ENCODE data around the gene CSGALNACT2. TPM values are rescaled to one million over a fixed set of nuclear protein-coding genes. Genes with fewer than 3 reads are reported as not detected.

CSGALNACT2 gene
- total RNA-seq, 1 donor from 2014 or later: 24.7 TPM

GRCh38 chr10:43196131-43196980 is 58.1 kb downstream of the CSGALNACT2 start:
- Mint-ChIP-seq H3K27me3 (no peaks in the 10 kb centered on the region), H3K27ac (no peak overlapping the region), H3K4me1 (no peaks in the 10 kb centered on the region), H3K36me3 (ENCODE audit: low read depth) (peaks cover 2% of the 10 kb centered on the region), H3K9me3 (no peaks in the 10 kb centered on the region), H3K4me3 (no peak overlapping the region)
- intact Hi-C loops (cut with micrococcal nuclease): no loop called here
- no peak for DNase-seq

GRCh38 chr10:43196981-43197833 is 59.0 kb downstream of the CSGALNACT2 start:
- intact Hi-C loops (cut with micrococcal nuclease): no loop called here
- no peak overlapping the region for H3K27ac Mint-ChIP-seq
- H3K36me3 Mint-ChIP-seq (ENCODE audit: low read depth): peaks cover 2% of the 10 kb centered on the region
- H3K27me3 Mint-ChIP-seq: no peaks in the 10 kb centered on the region
- H3K4me1 Mint-ChIP-seq: peaks cover 3% of the 10 kb centered on the region
- H3K9me3 Mint-ChIP-seq: no peaks in the 10 kb centered on the region
- DNase-seq: no peak
- H3K4me3 Mint-ChIP-seq: no peak overlapping the region

DNA sequence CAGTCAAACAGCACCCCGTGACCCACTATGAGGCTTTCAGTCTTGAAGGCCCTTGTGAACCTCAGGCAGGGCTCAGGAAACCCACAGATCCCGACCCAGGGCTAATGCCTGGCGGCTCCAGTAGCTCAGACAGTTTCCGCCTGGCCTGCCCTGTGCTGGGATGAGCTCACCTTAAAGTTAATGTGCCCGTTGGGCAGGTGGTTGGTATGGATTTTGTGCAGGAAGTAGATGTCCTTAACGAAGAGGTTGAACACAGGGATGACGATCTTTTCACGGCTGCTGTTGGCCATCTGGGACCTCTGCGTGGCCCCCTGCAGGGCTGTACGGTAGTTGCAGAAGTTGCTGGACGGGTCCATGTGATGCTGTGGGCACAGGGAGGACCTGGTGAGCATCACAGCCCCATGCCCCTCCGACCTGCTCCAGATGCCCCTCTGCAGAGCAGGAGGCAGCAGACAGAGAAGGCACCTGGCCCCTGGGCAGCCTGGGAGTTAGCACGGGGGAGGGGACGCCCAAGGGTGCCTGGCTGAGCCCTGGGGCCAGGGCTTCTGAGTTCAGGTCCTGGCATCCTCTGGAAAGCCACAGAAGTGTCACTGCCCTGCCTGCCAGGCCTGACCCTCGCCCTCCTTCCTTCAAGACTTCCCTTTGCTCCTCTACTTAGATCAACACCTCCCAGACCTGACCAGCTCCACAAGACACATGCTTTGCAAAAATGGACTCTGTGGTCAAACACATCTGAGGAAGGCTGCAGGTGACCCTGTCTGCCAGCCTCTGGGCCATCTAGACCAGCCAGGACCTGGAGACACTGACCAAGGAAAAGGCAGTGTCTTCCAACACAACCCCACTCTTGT is 59.8 kb downstream of the CSGALNACT2 start:
- DNase-seq: peak; percentile 72
- Mint-ChIP-seq H3K4me3 (no peak overlapping the region), H3K9me3 (no peaks in the 10 kb centered on the region), H3K27me3 (no peaks in the 10 kb centered on the region), H3K27ac (no peak overlapping the region), H3K4me1 (peaks cover 4% of the 10 kb centered on the region), H3K36me3 (ENCODE audit: low read depth) (no peaks in the 10 kb centered on the region)
- intact Hi-C loops (cut with micrococcal nuclease): no loop called here

DNA sequence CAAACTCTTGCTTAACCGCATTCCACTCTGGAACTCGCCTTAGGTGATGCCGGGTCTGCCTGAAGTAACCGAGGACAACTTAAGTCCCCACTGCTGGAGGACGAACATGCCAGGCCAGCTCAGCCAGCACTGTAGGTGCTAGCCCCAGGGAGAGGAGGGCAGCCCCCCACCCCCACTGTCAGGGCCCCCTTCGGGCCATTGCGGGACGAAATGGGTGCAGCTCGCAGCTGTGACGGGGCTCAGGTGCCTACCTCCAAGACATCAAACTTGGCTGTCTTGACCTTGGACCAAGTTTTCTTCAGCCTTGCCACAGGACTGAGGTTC is 60.4 kb downstream of the CSGALNACT2 start:
- Mint-ChIP-seq H3K4me3 (no peak overlapping the region), H3K27me3 (no peaks in the 10 kb centered on the region), H3K4me1 (peaks cover 4% of the 10 kb centered on the region), H3K27ac (no peak overlapping the region), H3K9me3 (no peaks in the 10 kb centered on the region), H3K36me3 (ENCODE audit: low read depth) (no peaks in the 10 kb centered on the region)
- intact Hi-C loops (cut with micrococcal nuclease): no loop called here
- no peak for DNase-seq

GRCh38 chr10:43199088-43199683 is 60.9 kb downstream of the CSGALNACT2 start:
- Mint-ChIP-seq H3K27ac (no peak overlapping the region), H3K36me3 (ENCODE audit: low read depth) (no peaks in the 10 kb centered on the region), H3K27me3 (no peaks in the 10 kb centered on the region), H3K4me1 (peaks cover 4% of the 10 kb centered on the region), H3K4me3 (no peak overlapping the region), H3K9me3 (no peaks in the 10 kb centered on the region)
- DNase-seq: no peak
- intact Hi-C loops (cut with micrococcal nuclease): no loop called here

- no peak for DNase-seq
- Mint-ChIP-seq H3K4me1 (peaks cover 4% of the 10 kb centered on the region), H3K9me3 (no peaks in the 10 kb centered on the region), H3K4me3 (no peak overlapping the region), H3K27ac (no peak overlapping the region), H3K36me3 (ENCODE audit: low read depth) (no peaks in the 10 kb centered on the region), H3K27me3 (no peaks in the 10 kb centered on the region)
- intact Hi-C loops (cut with micrococcal nuclease): no loop called here
Measured at GRCh38 chr10:43199684-43200537, 61.7 kb downstream of the CSGALNACT2 start.

DNA sequence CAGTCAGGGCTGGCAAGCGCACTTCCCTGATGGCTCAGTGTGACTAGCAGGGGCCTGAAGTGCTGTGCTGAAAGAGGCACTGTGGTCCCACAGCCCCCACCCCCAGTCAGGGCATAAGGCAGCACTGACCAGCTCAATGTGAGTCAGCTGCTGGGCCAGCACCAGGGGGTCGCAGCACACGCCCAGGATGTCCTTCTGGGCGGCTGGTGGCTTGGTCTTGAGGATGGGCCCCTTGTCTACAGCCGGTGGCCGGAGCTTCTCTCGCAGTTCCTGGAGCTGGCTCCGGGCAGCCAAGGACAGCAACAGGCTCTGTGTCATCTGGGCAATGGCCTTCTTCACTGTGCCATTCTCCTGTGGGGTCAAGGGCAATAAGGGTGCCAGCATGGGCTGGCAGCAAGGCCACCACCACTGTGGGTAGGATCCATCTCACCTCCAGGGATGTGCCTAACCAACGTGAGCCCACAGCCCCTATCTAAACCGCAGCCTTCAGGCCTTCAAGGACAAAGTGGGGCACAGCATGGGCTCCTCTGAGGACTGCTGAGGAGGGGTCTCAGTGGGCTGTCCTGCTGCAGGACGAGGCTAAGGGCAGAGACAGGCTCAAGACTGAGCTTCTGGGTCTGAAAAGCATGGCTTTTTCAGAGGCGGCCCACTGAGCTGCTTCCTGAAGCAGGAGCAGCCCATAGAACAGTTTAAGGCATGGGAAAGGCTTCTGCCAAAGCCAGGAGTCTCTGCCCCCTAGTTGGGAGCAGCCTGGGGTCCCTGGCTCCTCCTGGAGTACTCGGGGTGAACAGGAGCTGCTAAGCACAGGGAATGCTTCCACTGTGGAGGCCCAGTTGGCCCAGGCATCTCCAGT is 62.5 kb downstream of the CSGALNACT2 start:
- peaks cover 6% of the 10 kb centered on the region for H3K4me1 Mint-ChIP-seq
- no peaks in the 10 kb centered on the region for H3K9me3 Mint-ChIP-seq
- H3K27ac Mint-ChIP-seq: no peak overlapping the region
- no peak overlapping the region for H3K4me3 Mint-ChIP-seq
- intact Hi-C loops (cut with micrococcal nuclease): no loop called here
- no peaks in the 10 kb centered on the region for H3K36me3 Mint-ChIP-seq (ENCODE audit: low read depth)
- no peaks in the 10 kb centered on the region for H3K27me3 Mint-ChIP-seq
- DNase-seq: no peak

DNA sequence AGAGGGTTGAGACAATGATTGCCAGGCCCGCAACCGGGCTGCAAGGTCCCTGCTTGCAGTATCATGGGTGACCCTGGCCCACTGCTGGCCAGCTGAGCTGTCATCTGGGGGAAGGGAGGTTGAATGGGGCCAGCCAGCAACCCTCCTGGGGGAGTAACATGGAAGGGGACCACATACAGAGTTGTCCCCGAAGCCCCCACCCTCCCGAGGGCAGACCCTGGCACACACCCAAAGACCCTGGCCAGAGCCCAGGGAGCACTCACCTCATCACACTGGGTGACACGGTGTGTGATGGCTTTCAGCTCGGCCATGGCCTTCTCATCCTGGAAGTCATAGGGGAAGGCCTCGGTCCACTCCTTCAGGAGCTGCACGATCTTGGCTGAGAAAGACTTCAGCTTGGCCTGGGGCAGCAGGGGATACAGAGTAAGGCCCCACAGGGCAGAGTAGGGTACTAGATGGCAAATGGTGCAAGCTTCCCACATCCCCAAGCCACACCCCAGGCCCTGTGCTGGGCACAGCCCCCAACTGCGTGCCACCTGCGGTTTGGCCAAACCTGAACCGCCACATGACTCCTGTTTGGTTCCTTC is 63.4 kb downstream of the CSGALNACT2 start:
- H3K27ac Mint-ChIP-seq: no peak overlapping the region
- no peaks in the 10 kb centered on the region for H3K9me3 Mint-ChIP-seq
- H3K4me3 Mint-ChIP-seq: peak overlapping the region; percentile 83
- H3K27me3 Mint-ChIP-seq: no peaks in the 10 kb centered on the region
- no peaks in the 10 kb centered on the region for H3K36me3 Mint-ChIP-seq (ENCODE audit: low read depth)
- peaks cover 6% of the 10 kb centered on the region for H3K4me1 Mint-ChIP-seq
- intact Hi-C loops (cut with micrococcal nuclease): loop anchor here (1.0 kb wide), 1 partner anchor 61 kb away; no protein-coding TSS in a partner anchor
- no peak for DNase-seq

DNA sequence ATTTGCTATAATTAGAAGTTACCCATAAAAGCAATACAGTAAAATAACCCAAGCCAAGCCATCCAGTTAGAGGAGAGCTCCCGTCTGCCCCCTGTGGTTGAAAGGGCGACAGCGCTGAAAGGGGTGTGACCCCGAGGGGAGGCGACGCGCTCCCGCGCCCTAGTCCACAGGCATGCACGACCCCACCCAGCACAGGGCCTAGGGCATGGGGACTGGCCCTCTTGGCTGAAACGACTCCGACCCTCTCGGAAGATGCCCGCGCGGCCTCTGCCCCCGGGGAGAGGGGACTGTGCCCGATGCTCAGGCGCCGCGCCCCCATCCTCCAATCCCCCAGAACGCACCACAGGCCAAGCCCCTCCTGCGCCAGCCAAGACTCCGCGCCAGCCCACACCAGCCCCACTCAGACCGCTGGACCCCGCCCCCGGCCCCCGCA is 64.0 kb downstream of the CSGALNACT2 start:
- peak; percentile 88 for DNase-seq
- Mint-ChIP-seq H3K27ac (peak overlapping the region; percentile 25), H3K4me1 (peaks cover 6% of the 10 kb centered on the region), H3K9me3 (no peaks in the 10 kb centered on the region), H3K4me3 (peak overlapping the region; percentile 83), H3K36me3 (ENCODE audit: low read depth) (no peaks in the 10 kb centered on the region), H3K27me3 (no peaks in the 10 kb centered on the region)
- intact Hi-C loops (cut with micrococcal nuclease): loop anchor here (1.0 kb wide), 1 partner anchor 62 kb away; no protein-coding TSS in a partner anchor

GRCh38 chr10:43202657-43203447 is 64.6 kb downstream of the CSGALNACT2 start:
- peak; percentile 81 for DNase-seq
- Mint-ChIP-seq H3K27ac (no peak overlapping the region), H3K27me3 (no peaks in the 10 kb centered on the region), H3K4me1 (peaks cover 6% of the 10 kb centered on the region), H3K4me3 (peak overlapping the region; percentile 83), H3K9me3 (no peaks in the 10 kb centered on the region), H3K36me3 (ENCODE audit: low read depth) (no peaks in the 10 kb centered on the region)
- intact Hi-C loops (cut with micrococcal nuclease): loop anchor here (1.0 kb wide), 1 partner anchor 63 kb away; no protein-coding TSS in a partner anchor

- peak overlapping the region; percentile 45 for H3K4me3 Mint-ChIP-seq
- H3K27me3 Mint-ChIP-seq: no peaks in the 10 kb centered on the region
- no peak overlapping the region for H3K27ac Mint-ChIP-seq
- H3K4me1 Mint-ChIP-seq: peaks cover 6% of the 10 kb centered on the region
- peak; percentile 82 for DNase-seq
- H3K36me3 Mint-ChIP-seq (ENCODE audit: low read depth): no peaks in the 10 kb centered on the region
- intact Hi-C loops (cut with micrococcal nuclease): loop anchor here (2.0 kb wide), 2 partner anchors 145 to 259 kb away; no protein-coding TSS in a partner anchor
- no peaks in the 10 kb centered on the region for H3K9me3 Mint-ChIP-seq
Measured at GRCh38 chr10:43203448-43204041, 65.3 kb downstream of the CSGALNACT2 start.
